Mesodermal cell (in vitro differentiated cells): ENCODE measurements around the gene BAG5.

ENCODE experiments used
- H3K27ac ChIP-seq: 2 replicates; pipeline ENCODE4 v1.7.0; 2013; ENCODE audit warnings: mild to moderate bottlenecking, low read depth, low read length, moderate library complexity; ENCODE audit not compliant: severe bottlenecking
- H3K36me3 ChIP-seq: 2 replicates; pipeline ENCODE4 v1.7.1; 2013; ENCODE audit warnings: mild to moderate bottlenecking, low read length, moderate library complexity; ENCODE audit not compliant: control insufficient read depth, insufficient read depth
- H3K4me1 ChIP-seq: one replicate; pipeline ENCODE4 v1.7.1; 2013; ENCODE audit warnings: mild to moderate bottlenecking, low read length; ENCODE audit not compliant: insufficient read depth, control insufficient read depth, poor library complexity, severe bottlenecking
- H3K4me3 ChIP-seq: 2 replicates; pipeline ENCODE4 v1.7.0; 2013; ENCODE audit warnings: low read length, control low read depth, mild to moderate bottlenecking; ENCODE audit not compliant: insufficient read depth, poor library complexity, severe bottlenecking; ENCODE audit errors: extremely low read depth
- H3K9me3 ChIP-seq: 2 replicates; pipeline ENCODE4 v1.7.1; 2013; ENCODE audit warnings: mild to moderate bottlenecking, low read length, moderate library complexity; ENCODE audit not compliant: control insufficient read depth
- WGBS, 2 experiments: methylation state at CpG; one replicate each; pipeline ENCODE4 v1.1.5; 2013; ENCODE audit warnings: missing lambda C conversion rate in 2 of 2; ENCODE audit not compliant: insufficient coverage in 2 of 2; 5-methylcytosine and 5-hydroxymethylcytosine counted together

BAG5 gene

GRCh38 chr14:103552011-103552845, 10.2 kb downstream of the BAG5 start:
- peaks cover 10% of the 10 kb centered on the region for H3K4me1 ChIP-seq
- H3K9me3 ChIP-seq, result no peaks in the 10 kb centered on the region
- no peak overlapping the region for H3K4me3 ChIP-seq
- no peak overlapping the region for H3K27ac ChIP-seq
- WGBS, 2 experiments, result 90 to 95% methylated on average over 12 to 15 of the region's 18 CpGs
- H3K36me3 ChIP-seq, result peaks cover 20% of the 10 kb centered on the region

GRCh38 chr14:103551338-103551762, 11.1 kb downstream of the BAG5 start:
- Histone ChIP-seq H3K27ac (no peak overlapping the region), H3K36me3 (peaks cover 14% of the 10 kb centered on the region), H3K4me3 (no peak overlapping the region), H3K4me1 (peaks cover 10% of the 10 kb centered on the region), H3K9me3 (no peaks in the 10 kb centered on the region)
- WGBS, 2 experiments, result 92 to 94% methylated on average over 16 to 17 of the region's 17 CpGs

- H3K36me3 ChIP-seq, result peaks cover 12% of the 10 kb centered on the region
- H3K4me3 ChIP-seq, result no peak overlapping the region
- no peaks in the 10 kb centered on the region for H3K9me3 ChIP-seq
- peaks cover 10% of the 10 kb centered on the region for H3K4me1 ChIP-seq
- no peak overlapping the region for H3K27ac ChIP-seq
- WGBS, 2 experiments, result 90 to 95% methylated on average over 17 to 22 of the region's 22 CpGs
Observed at GRCh38 chr14:103550451-103551337, 11.8 kb downstream of the BAG5 start.

GRCh38 chr14:103549361-103550311, 12.8 kb downstream of the BAG5 start:
- Histone ChIP-seq H3K36me3 (peaks cover 4% of the 10 kb centered on the region), H3K9me3 (no peaks in the 10 kb centered on the region)
- 87 to 93% methylated on average over 21 to 28 of the region's 30 CpGs for WGBS, 2 experiments

GRCh38 chr14:103548463-103549351, 13.8 kb downstream of the BAG5 start:
- Histone ChIP-seq H3K36me3 (peaks cover 4% of the 10 kb centered on the region), H3K27ac (no peak overlapping the region), H3K4me1 (peaks cover 10% of the 10 kb centered on the region), H3K9me3 (no peaks in the 10 kb centered on the region), H3K4me3 (no peak overlapping the region)
- WGBS, 2 experiments, result 93 to 94% methylated on average over 27 of the region's 27 CpGs

More at GRCh38 chr14:103549361-103550311, 12.8 kb downstream of the BAG5 start:
- no peak overlapping the region for H3K4me3 ChIP-seq
- H3K4me1 ChIP-seq, result peaks cover 10% of the 10 kb centered on the region
- H3K27ac ChIP-seq, result no peak overlapping the region

GRCh38 chr14:103547941-103548462, 14.5 kb downstream of the BAG5 start:
- Histone ChIP-seq H3K4me3 (no peak overlapping the region), H3K9me3 (no peaks in the 10 kb centered on the region), H3K27ac (no peak overlapping the region), H3K4me1 (peaks cover 13% of the 10 kb centered on the region), H3K36me3 (no peaks in the 10 kb centered on the region)
- WGBS, 2 experiments, result 89 to 92% methylated on average over 14 to 17 of the region's 18 CpGs

- no peaks in the 10 kb centered on the region for H3K36me3 ChIP-seq
- peaks cover 15% of the 10 kb centered on the region for H3K4me1 ChIP-seq
- H3K27ac ChIP-seq, result no peak overlapping the region
- H3K4me3 ChIP-seq, result no peak overlapping the region
- WGBS, 2 experiments, result 93 to 95% methylated on average over 10 of the region's 11 CpGs
- no peaks in the 10 kb centered on the region for H3K9me3 ChIP-seq
Observed at GRCh38 chr14:103547455-103547940, 15.0 kb downstream of the BAG5 start.

GRCh38 chr14:103546652-103547454, 15.6 kb downstream of the BAG5 start:
- Histone ChIP-seq H3K4me1 (peaks cover 15% of the 10 kb centered on the region), H3K36me3 (no peaks in the 10 kb centered on the region), H3K27ac (no peak overlapping the region), H3K9me3 (no peaks in the 10 kb centered on the region), H3K4me3 (no peak overlapping the region)
- 27 to 32% methylated on average over 15 to 21 of the region's 21 CpGs for WGBS, 2 experiments
